ENCODE results near the gene PRKAB2. TPM values are rescaled to one million over a fixed set of nuclear protein-coding genes. Genes with fewer than 3 reads are reported as not detected.

The PRKAB2 gene
- total and polyA plus RNA-seq, 2 of the 13 experiments (the other 11 are each of a cell fraction or from before 2014, with no cell fraction given) = 44.0 to 118 TPM

DNA sequence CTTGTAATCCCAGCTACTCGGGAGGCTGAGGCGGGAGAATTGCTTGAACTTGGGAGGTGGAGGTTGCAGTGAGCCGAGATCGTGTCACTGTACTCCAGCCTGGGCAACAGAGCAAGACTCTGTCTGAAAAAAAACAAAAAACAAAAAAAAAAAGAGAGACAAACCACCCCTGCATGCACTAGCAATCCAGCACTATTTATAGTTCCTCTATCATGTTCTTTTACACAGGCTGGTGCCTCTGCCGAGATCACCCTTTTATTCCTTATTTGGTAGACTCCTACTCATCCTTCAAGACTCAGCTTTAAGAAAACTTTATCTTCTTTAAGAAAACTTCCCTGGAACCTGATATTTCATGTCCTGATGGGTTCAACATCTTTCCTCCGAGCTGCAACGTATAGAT is 42.1 kb upstream of the PRKAB2 start (continued):
- TF ChIP-seq, protein P1, sequence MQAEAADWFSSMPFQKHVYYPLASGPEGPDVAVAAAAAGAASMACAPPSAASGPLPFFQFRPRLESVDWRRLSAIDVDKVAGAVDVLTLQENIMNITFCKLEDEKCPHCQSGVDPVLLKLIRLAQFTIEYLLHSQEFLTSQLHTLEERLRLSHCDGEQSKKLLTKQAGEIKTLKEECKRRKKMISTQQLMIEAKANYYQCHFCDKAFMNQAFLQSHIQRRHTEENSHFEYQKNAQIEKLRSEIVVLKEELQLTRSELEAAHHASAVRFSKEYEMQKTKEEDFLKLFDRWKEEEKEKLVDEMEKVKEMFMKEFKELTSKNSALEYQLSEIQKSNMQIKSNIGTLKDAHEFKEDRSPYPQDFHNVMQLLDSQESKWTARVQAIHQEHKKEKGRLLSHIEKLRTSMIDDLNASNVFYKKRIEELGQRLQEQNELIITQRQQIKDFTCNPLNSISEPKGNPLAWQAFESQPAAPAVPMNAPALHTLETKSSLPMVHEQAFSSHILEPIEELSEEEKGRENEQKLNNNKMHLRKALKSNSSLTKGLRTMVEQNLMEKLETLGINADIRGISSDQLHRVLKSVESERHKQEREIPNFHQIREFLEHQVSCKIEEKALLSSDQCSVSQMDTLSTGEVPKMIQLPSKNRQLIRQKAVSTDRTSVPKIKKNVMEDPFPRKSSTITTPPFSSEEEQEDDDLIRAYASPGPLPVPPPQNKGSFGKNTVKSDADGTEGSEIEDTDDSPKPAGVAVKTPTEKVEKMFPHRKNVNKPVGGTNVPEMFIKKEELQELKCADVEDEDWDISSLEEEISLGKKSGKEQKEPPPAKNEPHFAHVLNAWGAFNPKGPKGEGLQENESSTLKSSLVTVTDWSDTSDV (CRISPR knock-in tag; IDR thresholded peaks at IDR 0.05) = no peak
- TF ChIP-seq FOXM1 (CRISPR knock-in tag; IDR thresholded peaks at IDR 0.05) (no peak), NFIC (IDR thresholded peaks at IDR 0.05; ENCODE audit: low read length) (no peak), HDAC2 (CRISPR knock-in tag; IDR thresholded peaks at IDR 0.05) (no peak), YEATS2 (CRISPR knock-in tag; IDR thresholded peaks at IDR 0.05; ENCODE audit: borderline replicate concordance) (no peak), SMARCC2 (IDR thresholded peaks at IDR 0.05) (no peak), FOSL2 (CRISPR knock-in tag; IDR thresholded peaks at IDR 0.05) (no peak), PLRG1 (conservative IDR thresholded peaks at IDR 0.05) (no peak), ZNF121 (CRISPR knock-in tag; IDR thresholded peaks at IDR 0.05) (peak; percentile 45; the same call in 1 of the 2 replicates), ZNF724P (CRISPR knock-in tag; IDR thresholded peaks at IDR 0.05; ENCODE audit: borderline replicate concordance) (no peak), XRCC5 (optimal IDR thresholded peaks at IDR 0.05; ENCODE audit: low read length) (no peak), RFX3 (CRISPR knock-in tag; IDR thresholded peaks at IDR 0.05) (no peak), ZNF839 (CRISPR knock-in tag; IDR thresholded peaks at IDR 0.05; ENCODE audit: borderline replicate concordance) (no peak), HNF4G (IDR thresholded peaks at IDR 0.05; ENCODE audit: borderline replicate concordance, low read depth, low read length) (no peak), HNF4G (CRISPR knock-in tag; IDR thresholded peaks at IDR 0.05; ENCODE audit: borderline replicate concordance, low read depth) (no peak), RXRB (CRISPR knock-in tag; IDR thresholded peaks at IDR 0.05; ENCODE audit: borderline replicate concordance) (0 out of 2 replicates have a peak, but pooled peaks have one; percentile 17), MAFG (CRISPR knock-in tag; IDR thresholded peaks at IDR 0.05) (no peak), ZNF891 (CRISPR knock-in tag; IDR thresholded peaks at IDR 0.05) (no peak)
- TF ChIP-seq, protein P2, sequence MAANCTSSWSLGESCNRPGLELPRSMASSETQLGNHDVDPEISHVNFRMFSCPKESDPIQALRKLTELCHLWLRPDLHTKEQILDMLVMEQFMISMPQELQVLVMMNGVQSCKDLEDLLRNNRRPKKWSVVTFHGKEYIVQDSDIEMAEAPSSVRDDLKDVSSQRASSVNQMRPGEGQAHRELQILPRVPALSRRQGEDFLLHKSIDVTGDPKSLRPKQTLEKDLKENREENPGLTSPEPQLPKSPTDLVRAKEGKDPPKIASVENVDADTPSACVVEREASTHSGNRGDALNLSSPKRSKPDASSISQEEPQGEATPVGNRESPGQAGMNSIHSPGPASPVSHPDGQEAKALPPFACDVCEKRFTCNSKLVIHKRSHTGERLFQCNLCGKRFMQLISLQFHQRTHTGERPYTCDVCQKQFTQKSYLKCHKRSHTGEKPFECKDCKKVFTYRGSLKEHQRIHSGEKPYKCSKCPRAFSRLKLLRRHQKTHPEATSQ (CRISPR knock-in tag; IDR thresholded peaks at IDR 0.05; ENCODE audit: borderline replicate concordance) = no peak
- TF ChIP-seq, protein P3, sequence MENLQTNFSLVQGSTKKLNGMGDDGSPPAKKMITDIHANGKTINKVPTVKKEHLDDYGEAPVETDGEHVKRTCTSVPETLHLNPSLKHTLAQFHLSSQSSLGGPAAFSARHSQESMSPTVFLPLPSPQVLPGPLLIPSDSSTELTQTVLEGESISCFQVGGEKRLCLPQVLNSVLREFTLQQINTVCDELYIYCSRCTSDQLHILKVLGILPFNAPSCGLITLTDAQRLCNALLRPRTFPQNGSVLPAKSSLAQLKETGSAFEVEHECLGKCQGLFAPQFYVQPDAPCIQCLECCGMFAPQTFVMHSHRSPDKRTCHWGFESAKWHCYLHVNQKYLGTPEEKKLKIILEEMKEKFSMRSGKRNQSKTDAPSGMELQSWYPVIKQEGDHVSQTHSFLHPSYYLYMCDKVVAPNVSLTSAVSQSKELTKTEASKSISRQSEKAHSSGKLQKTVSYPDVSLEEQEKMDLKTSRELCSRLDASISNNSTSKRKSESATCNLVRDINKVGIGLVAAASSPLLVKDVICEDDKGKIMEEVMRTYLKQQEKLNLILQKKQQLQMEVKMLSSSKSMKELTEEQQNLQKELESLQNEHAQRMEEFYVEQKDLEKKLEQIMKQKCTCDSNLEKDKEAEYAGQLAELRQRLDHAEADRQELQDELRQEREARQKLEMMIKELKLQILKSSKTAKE (CRISPR knock-in tag; IDR thresholded peaks at IDR 0.05; ENCODE audit: borderline replicate concordance) = no peak
- TF ChIP-seq, protein P4, sequence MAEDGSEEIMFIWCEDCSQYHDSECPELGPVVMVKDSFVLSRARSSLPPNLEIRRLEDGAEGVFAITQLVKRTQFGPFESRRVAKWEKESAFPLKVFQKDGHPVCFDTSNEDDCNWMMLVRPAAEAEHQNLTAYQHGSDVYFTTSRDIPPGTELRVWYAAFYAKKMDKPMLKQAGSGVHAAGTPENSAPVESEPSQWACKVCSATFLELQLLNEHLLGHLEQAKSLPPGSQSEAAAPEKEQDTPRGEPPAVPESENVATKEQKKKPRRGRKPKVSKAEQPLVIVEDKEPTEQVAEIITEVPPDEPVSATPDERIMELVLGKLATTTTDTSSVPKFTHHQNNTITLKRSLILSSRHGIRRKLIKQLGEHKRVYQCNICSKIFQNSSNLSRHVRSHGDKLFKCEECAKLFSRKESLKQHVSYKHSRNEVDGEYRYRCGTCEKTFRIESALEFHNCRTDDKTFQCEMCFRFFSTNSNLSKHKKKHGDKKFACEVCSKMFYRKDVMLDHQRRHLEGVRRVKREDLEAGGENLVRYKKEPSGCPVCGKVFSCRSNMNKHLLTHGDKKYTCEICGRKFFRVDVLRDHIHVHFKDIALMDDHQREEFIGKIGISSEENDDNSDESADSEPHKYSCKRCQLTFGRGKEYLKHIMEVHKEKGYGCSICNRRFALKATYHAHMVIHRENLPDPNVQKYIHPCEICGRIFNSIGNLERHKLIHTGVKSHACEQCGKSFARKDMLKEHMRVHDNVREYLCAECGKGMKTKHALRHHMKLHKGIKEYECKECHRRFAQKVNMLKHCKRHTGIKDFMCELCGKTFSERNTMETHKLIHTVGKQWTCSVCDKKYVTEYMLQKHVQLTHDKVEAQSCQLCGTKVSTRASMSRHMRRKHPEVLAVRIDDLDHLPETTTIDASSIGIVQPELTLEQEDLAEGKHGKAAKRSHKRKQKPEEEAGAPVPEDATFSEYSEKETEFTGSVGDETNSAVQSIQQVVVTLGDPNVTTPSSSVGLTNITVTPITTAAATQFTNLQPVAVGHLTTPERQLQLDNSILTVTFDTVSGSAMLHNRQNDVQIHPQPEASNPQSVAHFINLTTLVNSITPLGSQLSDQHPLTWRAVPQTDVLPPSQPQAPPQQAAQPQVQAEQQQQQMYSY (CRISPR knock-in tag; IDR thresholded peaks at IDR 0.05) = no peak
